M059J (cell line): Measurements from ENCODE around the gene KCNMB2. TPM values are rescaled to one million over a fixed set of nuclear protein-coding genes. Genes with fewer than 3 reads are reported as not detected.
"Not testable (repeated sequence)": the region's sequence is repeated elsewhere in the genome, so short reads cannot be mapped to it uniquely, and the experiment has no call there.

Source experiments
- DNase-seq: peaks from one replicate; pipeline ENCODE4 v3.0.0-alpha.2; 2012; ENCODE audit warnings: low read depth
- total RNA-seq: library from RNA; depleted of rRNA; stranded (reverse); fragments of >200 nt; shearing (Covaris generic); gene quantifications from 2 replicates; pipeline ENCODE4 v1.2.3, GENCODE V29; 2014

The KCNMB2 gene
- total RNA-seq, 1 experiment from 2014 or later, result 7.9 TPM

DNA sequence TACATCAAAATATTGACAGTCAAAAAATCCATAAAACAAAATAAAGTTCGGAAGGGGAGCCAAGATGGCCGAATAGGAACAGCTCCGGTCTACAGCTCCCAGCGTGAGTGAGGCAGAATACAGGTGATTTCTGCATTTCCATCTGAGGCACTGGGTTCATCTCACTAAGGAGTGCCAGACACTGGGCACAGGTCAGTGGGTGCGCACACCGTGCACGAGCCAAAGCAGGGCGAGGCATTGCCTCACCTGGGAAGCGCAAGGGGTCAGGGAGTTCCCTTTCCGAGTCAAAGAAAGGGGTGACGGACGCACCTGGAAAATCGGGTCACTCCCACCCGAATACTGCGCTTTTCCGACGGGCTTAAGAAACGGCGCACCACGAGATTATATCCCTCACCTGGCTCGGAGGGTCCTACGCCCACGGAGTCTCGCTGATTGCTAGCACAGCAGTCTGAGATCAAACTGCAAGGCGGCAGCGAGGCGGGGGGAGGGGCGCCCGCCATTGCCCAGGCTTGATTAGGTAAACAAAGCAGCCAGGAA is 323.7 kb downstream of the KCNMB2 start:
- DNase-seq, result not testable (repeated sequence)

DNA sequence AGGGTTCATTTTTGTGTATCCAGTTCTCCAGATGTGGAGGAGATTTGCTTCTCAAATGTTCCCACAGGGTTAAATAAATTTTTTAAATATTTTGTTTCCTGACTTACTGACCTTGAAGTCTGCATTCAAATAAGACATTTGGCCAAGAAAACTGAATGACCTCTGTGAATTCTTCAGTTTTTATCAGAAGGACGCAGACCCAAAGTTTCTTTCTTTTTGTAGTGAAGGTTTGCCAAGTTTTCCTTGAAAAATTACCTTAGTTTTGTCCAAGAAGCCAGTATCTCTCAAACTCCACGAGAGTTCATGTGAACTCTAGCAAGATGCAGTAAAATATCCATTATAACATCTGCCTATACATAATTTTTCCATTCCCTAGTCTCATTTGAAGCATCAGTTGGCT is 332.4 kb downstream of the KCNMB2 start:
- no peak for DNase-seq

GRCh38 chr3:178870085-178870484 is 333.8 kb downstream of the KCNMB2 start:
- no peak for DNase-seq

- DNase-seq, result no peak
These were observed 338.9 kb downstream of the KCNMB2 start for GRCh38 chr3:178875157-178875556.

- DNase-seq, result no peak
These were observed 339.6 kb downstream of the KCNMB2 start for GRCh38 chr3:178875836-178876235.

DNA sequence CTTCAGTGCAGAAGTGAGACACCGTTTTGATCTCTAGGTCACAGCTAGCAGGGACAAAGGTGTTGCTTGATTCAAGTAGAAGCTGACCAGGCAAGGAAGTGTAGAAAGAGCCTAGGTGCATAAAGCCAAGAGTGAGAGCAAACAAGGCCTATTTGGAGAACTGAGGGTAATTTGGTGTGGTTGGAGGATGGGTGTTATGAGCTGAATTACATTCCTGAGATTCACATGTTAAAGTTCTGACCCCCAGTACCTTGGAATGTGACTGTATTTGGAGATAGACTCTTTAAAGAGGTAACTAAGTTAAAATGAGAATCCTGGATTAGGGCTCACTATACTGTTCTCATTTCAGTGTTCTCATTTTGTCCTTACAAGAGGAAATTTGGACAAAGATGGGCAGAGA is 344.0 kb downstream of the KCNMB2 start:
- DNase-seq, result no peak
